Right kidney (tissue), 1 donor: ENCODE results near the gene BTAF1.

Experiments
- DNase-seq: peaks from one replicate; pipeline ENCODE4 v3.0.0-alpha.2; 2016

The BTAF1 gene

DNA sequence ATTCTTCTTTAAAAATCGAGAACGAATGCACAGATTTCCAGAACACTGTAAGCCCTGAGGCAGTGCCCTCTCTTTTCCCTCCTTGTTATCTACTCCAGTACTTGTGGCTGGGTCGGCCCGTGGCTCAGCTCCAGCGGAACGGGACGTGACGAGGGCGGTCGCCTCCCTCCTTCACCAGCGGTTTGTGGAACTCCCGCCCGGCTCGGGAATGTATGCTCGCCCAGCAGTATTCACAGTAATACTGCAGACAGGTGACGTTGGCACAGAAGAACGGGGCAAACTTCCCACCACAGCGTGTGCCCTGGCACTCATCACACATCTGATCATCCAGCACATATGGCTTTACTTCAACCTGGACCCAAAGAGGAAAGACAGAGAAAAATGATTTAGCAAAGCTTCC, 128.5 kb downstream of the BTAF1 start:
- DNase-seq: no peak

DNA sequence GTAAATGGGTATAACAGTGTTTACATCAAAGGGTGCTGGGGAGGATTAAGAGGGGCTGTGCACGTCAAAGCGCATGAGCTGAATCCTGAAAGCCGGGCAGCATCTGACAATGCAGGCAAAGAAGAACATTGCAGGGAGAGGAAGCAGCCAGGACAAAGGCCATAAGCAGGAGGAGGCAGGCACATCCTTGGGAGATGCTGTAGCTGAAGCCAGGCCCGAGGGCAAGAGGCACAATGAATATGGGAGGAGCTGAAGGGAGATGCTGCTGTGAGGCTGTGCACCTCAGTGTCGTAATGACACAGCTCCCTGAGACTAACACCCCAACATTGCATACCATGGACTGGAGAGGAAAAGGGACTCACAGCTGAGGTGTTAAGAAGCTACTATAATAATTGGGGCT, 129.2 kb downstream of the BTAF1 start:
- no peak for DNase-seq

DNA sequence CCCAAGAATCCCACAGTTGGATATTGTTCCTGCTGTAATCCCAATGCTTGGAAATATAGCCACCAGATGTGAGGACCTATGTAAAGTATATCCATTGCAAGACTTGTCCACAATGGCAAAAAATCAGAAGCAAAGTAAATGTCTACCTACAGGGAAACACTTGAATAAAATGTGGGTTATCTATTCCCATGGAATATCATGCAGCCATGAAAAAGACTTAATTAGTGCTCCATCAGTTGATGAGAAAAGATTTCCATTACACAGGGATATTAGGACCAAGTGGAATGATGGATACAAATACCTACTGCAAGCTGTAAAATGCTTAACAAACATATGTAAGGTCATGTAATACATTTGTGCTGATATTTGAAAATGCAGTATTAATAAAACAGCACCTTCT, 131.2 kb downstream of the BTAF1 start:
- no peak for DNase-seq

DNA sequence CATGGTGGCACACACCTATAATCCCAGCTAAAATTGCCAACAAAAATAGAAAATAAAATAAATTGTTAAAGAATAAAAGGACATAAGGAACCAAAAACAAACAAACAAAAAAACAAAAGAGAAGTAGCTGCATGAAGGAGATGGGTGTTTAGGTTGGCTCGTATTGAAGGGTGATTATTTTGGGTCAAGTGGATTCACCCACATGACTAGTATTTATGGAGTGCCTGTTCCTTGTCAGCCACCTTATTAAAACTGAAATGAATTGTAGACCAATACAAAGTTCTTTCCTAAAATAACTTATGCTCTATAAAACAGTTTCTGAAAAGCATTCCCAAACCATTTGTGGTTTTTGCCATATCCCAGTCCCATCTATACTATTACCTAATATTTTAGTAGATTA, 138.7 kb downstream of the BTAF1 start:
- no peak for DNase-seq

DNA sequence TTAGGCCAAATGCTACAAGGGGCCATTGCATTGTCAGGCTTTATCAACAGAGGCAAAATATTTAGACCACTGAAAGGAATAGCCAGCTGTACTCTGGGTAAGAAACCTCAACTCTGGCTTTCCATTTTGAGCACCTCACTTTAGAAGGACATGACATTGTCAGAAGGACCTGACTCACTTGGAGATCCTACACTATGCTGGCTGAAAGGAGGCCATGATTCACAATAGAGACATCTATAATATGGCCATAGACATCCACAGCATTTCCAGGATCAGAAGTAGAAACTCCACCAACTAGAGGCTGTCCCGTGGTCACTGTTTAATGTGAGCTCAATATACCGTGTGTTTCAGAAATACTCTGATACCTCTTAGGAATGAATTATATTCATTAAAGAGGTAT, 140.9 kb downstream of the BTAF1 start:
- DNase-seq: no peak

DNA sequence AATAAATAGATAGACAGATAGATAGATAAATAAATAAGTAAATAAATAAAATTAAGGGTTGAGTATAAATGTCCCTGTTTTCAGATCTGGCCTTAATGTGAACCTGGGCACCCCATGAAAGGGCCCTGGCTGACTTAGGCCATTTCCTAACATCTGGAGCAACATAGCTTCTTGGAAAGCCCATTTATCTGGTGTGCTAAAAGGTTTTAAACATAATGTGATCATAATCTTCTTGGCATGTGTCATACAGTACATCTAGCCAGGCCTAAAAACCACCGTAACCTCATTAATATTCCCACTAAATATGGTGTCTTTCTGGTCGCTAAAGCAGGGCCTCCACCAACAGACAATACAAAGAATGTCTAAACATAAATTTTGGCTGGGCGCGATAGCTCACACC, 142.8 kb downstream of the BTAF1 start:
- DNase-seq: no peak

DNA sequence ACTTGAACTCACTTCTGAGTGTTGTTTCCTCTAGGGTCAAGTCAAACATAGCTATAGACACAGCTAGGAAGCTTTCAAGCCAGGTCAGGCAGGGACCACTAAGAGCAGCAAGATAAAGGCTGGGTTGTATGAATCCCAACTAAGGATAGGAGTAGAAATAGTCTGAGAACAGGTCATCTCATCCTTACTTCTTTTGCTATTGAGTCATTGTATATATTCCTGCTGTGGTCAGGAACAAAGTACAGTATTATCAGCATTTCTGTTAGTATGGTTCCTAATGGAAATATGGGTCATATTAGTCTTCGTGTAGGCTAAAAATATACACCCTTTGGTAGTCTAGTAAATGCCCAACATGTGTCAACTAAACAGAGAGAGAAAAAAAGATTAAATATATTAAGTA, 145.3 kb downstream of the BTAF1 start:
- DNase-seq: no peak

DNA sequence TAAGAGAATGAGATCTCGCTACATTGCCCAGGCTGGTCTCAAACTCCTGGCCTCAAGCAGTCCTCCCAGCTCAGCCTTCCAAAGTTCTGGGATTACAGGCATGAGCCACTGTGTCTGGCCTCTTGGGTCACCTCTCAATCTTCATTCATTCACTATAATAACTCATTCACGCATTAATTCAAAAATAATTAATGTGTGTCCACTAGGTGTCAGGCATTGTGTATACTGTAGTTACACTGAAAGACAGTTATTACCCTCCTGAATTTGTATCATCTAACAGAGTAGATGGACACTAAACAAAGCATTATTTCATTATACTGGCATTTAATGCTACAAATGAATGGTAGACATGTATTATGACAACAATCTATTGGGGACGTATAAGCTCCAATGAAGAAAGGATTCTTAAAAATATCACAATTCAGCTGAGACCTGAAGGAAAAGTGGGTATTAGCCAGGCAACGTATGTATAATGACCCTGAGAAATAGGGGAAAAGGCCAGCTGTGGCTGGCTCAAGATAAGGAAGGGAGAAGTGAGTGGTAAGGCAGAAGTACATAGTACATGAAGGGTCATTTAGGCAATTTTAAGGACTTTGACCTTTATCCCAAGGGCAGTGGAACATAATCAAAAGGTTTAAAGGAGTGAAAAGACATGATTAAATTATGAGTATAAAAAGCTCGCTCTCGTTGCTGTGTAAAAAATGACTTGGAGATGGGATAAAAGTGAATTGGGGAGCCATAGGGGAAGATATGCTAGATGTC, 150.7 kb downstream of the BTAF1 start:
- no peak for DNase-seq

DNA sequence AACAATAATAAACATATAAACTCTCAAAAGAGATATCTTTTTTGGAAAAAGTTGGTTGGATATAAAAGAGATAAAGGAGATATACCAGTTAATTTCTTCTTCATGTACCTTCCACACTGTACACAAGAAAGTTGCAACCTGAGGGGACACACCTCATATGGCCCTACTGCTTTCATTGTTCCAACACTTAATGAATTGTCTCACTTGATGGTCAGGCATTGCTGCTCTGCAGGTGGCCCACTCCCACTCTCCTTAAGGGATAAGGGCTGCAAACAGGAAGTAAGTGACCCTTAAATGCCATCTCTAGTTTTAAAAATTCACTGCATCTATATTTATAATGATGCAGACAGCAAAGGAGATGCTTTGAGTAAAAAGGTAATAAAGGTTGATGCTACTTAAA, 152.3 kb downstream of the BTAF1 start:
- no peak for DNase-seq

DNA sequence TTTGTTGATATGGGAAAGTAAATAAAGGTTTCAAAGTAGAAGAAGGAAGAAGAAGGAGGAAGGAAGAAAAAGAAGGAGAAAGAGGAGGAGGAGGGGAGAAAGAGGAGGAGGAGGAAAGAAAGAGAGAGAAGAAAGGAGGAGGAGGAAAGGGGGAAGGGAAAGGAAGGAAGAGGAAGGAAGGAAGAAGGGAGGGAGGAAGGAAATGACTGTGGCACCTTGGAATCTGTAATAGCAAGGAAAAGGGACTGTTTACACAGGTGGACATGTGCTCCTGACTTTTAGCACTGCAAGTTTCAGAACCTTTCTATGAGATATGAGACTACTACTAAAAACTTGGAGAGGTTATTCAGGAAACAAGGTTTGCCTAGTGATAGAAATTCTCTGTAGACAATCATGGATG, 153.2 kb downstream of the BTAF1 start:
- DNase-seq: no peak

DNA sequence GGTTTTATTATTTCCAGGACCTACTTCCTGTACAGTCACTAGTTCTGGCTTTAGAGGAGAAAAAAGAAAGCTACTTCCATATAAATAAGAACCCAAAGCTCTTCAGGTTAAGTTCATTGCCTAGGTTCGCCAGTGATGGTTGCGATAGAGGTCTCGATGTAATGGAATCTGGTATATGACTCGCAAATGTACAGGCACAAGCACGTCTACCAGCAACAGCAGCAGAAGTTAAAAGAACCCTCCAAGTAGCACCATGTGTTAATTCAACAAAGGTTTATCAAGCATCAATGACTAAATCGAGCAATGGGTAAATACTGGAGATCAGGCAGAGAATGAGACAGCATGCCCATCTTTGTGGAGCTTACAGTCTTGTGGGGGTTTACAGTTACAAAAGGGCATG, 155.4 kb downstream of the BTAF1 start:
- DNase-seq: no peak
